Esophagus squamous epithelium (tissue), 4 donors: ENCODE data around the gene UVSSA.
"Not testable (repeated sequence)": the region's sequence is repeated elsewhere in the genome, so short reads cannot be mapped to it uniquely, and the experiment has no call there.

ENCODE experiments used
- CTCF ChIP-seq, 6 experiments: fragments of 450-650 bp in 4 of 6; fragments of 200-600 bp in 2 of 6; sonication (generic) in 2 of 6; IDR thresholded peaks; one replicate each; pipeline ENCODE4 v1.5.1; 2016 to 2019; ENCODE audit warnings: antibody characterized with exemption in 6 of 6, mild to moderate bottlenecking in 4 of 6, moderate library complexity in 4 of 6
- POLR2A ChIP-seq, 4 donors: fragments of 450-650 bp; IDR thresholded peaks; one replicate each; pipeline ENCODE4 v1.6.1; 2017; ENCODE audit warnings: antibody characterized with exemption in 4 of 4, mild to moderate bottlenecking in 4 of 4, moderate library complexity in 3 of 4

- not testable (repeated sequence) for TF ChIP-seq CTCF, POLR2A (IDR thresholded peaks at IDR 0.05)
These were observed 96.7 kb downstream of the UVSSA start for GRCh38 chr4:1443688-1444172.
